Left hindlimb (tissue), 1 donor: ENCODE results near the gene ABCB6.

Experiments used
- DNase-seq: peaks from one replicate; pipeline ENCODE4 v3.0.0-alpha.2; 2018

The ABCB6 gene

DNA sequence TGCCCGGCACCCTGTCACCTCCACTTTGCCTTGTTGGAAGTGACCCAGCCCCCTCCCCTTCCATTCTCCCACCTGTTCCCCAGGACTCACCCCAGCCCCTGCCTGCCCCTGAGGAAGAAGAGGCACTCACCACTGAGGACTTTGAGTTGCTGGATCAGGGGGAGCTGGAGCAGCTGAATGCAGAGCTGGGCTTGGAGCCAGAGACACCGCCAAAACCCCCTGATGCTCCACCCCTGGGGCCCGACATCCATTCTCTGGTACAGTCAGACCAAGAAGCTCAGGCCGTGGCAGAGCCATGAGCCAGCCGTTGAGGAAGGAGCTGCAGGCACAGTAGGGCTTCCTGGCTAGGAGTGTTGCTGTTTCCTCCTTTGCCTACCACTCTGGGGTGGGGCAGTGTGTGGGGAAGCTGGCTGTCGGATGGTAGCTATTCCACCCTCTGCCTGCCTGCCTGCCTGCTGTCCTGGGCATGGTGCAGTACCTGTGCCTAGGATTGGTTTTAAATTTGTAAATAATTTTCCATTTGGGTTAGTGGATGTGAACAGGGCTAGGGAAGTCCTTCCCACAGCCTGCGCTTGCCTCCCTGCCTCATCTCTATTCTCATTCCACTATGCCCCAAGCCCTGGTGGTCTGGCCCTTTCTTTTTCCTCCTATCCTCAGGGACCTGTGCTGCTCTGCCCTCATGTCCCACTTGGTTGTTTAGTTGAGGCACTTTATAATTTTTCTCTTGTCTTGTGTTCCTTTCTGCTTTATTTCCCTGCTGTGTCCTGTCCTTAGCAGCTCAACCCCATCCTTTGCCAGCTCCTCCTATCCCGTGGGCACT lies 36.2 kb downstream of the ABCB6 start:
- no peak for DNase-seq

DNA sequence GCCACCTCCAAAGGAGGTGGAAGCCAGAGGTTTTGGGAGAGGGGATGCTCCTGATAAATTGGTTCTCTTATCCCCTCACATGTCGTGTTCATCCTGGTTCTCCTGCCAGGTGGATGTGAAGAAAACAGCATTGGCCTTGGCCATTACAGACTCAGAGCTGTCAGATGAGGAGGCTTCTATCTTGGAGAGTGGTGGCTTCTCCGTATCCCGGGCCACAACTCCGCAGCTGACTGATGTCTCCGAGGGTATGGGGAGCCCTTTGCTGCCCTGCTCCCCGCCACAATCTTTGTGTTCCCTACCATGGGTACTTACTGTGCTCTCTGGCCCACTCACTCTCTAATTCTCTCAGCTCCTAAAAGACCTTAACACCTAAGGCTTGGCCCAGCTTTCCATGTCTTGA lies 37.2 kb downstream of the ABCB6 start:
- no peak for DNase-seq

DNA sequence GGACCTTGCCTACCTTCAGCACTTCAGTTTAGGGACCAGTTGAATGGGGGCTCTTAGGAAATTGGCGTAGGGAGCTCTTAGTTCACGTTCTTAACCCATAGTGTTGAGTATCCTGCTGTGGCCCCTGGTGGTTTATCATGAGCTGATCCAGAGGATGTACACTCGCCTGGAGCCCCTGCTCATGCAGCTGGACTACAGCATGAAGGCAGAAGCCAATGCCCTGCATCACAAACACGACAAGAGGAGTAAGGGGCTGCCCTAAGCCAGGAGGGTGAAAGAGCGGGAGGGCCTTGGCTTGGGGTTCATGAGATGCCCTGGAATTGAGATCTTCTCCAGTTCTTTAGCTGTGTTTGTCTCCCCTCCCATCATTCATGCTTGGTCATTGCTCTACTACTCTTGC lies 37.8 kb downstream of the ABCB6 start:
- DNase-seq, result no peak

DNA sequence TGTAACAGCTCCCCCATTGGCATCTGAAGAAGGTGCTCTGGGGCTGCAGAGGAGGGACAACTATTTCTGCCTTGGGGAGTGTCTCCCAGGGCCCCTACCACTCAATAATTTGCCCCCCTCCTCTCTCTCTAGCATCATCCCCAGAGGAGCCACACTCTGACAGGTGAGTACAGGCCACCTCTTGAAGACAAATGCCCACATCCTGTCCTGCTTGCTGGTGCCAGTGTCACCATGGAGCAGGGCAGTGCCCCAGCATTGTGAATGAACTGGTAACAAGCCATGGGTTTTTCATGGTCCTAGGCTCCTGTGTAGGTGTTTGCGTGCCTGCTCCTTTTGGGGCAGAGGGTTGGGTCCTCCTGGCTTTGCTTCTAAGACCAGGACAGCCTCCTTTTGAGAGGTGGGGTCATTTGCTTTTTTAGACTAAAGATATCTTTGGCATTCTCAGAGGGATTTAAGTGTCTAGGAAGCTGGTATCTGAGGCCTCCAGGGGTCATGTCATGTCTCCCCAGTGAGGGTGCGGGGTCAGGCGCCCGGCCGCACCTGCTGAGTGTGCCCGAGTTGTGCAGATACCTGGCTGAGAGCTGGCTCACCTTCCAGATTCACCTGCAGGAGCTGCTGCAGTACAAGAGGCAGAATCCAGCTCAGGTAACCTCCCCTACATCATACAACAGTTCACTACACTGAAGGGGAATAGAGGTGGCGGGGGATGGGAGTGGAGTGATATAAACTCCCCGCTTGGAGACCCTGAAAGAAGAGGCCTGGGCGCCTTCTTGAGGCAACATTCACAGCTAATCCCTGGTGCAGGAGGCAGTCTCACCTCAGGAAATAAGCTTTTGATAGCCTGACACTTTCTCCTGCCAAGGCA lies 38.9 kb downstream of the ABCB6 start:
- no peak for DNase-seq

DNA sequence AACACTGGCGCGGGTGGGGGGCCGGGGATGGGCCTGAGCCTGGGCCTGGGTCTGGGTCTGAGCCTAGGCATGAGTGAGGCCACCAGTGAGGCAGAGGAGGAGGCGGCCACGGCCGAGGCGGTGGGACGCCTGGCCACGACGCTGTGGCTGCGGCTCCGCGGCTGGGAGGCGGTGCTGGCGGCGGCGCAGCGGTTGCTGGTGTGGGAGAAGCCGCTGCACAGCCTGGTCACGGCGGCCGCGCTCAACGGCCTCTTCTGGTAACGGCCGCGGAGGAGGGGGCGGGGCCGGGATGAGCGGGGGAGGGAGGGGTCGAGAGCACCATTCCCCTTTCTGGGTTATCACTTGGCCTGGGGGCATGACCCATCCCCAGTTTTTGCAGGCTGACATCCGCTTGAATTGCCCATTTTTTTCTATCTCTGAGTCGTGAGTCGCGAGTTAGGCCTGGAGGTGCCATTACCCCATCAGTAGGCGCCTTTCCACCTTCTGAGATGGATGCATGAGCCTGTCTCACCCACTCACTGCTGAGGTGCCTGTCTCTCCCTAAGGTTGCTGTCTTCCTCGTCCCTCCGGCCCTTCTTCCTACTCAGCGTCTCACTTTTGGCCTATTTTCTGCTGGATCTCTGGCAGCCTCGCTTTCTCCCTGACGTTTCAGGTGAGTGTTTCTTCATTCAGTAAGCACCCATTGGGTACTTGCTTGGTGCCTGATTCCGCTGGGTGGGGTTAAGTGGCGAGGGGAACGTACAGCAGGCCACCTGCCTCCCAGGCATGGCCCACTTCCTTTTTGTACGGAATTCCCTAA lies 40.2 kb downstream of the ABCB6 start:
- DNase-seq, result no peak

DNA sequence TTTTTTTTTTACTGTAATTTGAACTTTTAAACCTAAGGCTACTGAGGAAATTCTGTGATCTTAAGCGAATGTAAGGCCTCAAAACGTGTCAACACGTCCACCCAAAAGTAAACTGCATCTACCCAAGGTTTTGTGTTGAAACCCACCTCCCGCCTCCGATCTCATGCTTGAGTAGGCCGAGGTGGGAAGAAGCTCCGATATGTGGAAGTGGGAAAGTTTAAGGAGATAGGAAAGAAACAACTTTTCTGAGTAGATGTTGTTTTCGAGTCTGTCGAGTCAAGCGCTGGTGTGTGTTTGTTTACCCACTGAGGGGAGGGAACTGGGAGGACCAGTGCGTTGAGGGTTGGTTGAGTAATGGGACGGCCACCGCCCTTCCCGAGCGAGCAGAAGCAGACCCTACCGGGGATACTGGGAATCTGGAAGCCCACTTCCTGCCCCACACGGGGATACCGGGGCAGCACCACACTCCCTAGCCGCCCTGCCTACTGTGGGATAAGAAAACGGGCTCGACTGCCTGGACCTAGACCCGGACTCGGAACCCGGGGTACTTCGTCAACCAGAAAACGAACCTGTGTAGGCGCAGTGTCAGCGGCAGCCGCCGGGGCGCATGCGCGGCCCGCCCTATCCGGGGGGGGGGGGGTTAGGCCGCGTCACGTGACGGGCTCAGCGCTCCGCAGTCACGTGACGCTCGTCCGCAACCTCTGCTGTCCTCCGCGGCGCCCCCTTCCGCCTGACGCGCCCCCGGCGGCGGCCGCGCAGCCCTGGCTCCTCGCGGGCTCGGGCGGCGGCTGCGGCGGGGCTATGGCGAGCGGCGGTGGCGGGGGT lies 41.0 kb downstream of the ABCB6 start, which contains the start of gene RETREG2:
RETREG2 (plus strand) TSS at position 724 of the 825 bp plus-strand sequence; CDS start at position 802, 78 bp downstream.
- DNase-seq, result peak; percentile 94

DNA sequence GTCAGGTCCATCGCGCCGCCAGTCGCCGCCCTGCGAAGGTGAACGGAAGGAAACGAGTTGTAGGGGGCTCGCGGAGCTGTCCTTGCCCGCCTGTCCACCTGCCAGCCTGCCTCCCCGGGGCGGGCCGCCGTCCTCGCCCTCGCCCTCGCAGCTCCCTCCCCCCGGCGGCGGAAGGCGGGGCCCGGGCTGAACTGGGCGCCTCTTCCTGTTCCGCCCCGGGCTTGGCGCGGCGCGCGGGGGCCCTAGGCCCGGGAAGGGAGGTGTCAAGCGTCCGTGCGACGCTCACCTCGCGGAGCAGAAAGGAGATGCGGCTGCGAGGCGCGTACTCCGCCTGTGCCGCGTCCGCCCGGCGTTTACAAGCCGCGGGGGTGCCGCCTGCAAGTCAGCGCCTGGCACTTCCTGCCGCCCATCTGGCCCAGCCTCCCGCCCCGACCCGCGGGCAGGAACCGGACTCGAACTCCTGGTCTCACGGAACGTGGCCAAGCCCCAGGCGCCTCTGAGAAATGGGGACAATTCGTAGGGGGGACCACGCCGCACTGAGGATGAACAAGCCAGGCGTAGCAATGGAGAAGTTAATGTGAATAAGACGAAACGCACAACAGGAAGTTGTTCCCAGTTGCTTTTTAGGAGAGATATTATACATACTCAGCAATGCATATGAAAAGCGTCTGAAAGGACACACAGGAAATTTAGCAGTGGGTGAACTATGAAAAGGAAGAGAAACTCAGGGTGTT lies 41.8 kb downstream of the ABCB6 start, which contains the start of gene CNPPD1:
CNPPD1 (minus strand) TSS at position 108 of the 734 bp plus-strand sequence; CDS start at position 11, 97 bp downstream.
- peak; percentile 91 for DNase-seq

DNA sequence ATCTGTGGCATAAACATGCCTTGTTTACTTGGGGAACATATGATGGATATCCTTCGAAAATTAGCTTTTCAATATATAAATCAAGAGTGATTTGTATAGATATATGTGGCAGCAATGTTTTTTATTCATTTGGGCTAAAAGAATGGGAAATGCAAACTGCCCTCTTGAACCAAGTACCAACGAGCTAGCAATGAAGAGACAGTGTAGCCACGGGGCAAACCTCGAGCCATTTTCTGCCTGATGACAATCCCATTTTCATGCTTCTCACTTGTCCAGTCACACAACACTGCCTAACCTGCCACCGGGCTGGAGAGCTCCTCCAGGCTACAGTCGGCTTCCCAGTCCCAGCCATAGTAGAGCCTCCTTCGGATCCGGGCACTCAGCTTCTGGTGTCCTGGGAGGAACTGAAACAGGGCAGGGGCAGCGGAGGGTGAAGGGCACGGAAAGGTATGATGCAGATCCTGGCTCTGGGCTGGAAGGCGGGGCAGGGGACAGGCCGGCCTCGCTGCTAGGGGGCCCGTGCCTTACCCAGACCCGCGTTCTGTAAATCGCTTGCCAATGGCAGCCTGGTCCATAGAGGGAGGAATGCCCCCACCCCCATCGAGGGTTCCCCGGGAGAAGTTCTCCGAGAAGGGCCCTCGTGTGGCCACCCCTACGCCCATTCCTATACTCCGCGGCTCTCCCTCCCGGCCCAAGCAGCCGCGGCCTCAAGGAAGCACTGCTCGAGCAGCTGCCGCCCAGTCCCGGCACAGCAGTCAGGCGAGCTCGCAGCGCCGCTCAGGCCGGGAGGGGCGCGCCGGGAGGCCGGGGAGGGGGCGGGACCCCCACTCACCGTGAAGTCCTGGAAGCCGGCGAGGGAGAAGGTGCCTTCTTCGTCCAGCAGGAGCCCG lies 42.6 kb downstream of the ABCB6 start:
- no peak for DNase-seq

DNA sequence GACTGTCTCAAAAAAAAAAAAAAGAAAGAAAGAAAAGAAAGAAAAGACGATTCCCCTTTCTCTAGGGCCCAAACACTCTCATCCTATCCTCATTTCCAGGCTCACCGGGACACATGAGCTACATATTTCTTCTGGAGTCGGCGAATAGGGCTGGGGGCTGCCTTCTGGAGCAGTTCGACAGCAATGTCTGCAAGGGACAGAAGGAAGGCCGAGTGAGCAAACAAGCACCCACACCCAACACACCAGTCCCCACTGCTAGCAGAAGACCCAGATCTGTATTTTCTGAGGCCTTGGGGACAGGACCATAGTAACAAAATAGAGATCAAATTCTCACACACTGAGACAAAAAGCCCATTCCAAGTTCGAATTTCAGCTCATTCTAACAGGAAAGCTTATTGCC lies 43.3 kb downstream of the ABCB6 start:
- no peak for DNase-seq

DNA sequence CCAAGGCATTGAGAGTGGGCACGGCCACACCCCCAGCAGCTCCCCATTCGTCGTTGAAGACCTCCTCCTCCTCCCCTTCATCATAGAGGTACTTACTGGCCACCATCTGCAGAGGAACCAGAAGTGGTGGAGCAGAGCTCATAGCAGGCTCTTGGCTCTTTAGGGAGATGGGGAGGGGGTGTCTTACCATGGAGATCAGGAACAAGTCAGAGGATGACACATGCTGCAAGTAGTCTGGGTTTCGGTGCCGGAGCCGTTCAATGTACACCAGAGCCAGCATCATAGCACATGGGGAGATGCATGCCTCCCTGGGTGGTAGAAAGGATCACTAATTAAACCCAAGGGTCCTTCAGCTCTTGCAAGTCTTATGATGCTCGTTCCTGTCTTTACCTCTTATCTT lies 44.0 kb downstream of the ABCB6 start:
- DNase-seq, result no peak

DNA sequence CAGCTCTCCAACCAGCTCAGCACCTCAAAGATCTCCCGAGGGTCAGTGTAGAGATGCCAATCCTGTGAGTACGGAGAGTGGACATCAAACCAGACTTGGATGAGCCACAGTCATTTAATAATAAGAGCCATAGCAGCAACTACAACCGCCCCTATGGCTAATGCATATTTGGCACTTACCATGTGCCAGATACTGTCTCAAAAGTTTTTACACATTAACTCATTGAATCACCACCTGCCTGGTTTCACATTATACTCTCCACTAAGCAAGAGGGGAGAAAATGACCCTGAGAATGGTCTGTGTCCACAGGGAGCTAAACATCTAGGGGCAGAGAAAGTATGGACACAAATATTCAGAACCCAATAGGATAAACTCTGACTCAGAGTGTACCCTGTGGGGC lies 44.6 kb downstream of the ABCB6 start:
- DNase-seq, result no peak

DNA sequence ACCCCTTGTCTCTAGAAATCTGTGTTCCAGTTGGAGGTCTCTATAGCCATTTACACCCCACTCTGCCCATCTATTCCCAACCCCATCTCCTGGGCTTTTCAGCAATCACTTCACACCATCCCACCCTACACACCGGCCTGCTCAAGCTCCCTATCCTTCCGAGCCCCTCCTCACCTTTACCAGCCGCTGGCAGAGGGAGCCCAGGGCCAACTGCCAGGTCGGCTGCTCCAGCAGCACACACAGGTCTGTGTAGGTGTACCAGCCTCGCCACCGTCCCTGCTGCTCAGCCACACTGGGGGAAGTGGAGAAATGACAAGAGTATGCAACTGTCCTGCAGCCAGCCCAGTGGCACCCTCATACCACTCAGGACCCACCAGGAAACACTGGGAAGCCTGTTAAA lies 45.6 kb downstream of the ABCB6 start:
- no peak for DNase-seq

DNA sequence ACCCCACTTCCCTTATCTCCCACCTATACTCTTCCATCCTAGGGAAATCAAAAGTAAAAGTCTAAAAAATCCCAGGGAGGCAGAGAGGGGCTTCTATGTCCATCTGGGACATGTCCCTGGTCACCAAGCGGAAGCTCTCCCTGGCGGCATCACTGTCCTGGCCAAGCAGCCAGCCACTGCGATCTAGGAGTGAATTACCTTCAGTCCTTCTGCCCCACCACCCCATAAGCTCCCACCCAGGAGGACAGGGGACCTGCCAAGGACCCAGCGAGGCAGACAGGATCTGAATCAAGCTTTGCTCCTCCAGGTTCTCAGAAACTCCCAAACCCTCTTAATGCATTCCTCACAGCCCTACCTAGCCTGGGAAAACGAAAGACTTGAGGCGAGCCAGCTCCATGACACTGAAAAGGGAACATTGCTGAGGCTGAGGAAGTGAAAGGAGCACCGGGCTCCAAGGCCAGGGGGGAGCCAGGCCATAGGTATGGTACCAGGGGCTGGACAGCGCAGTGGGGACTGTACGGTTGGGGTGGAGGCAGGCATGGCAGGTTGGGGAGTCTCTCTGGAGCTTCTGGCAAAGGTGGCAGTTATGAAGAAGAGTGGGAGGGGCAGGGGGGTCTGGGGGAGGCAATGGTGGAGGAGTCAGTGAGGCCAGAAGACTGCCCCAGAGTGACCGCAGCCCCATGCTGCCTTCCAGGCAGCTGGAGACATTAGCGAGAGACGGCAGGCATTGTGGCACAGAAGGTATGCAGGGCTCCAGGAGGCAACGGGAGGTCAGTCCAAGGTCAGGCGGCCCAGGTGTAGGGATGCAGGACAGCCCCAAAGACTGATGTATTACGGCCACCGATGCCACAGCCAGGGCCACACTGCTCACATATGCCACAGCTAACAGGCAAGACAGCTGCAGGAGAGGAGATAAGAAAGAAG lies 46.3 kb downstream of the ABCB6 start:
- DNase-seq, result no peak

DNA sequence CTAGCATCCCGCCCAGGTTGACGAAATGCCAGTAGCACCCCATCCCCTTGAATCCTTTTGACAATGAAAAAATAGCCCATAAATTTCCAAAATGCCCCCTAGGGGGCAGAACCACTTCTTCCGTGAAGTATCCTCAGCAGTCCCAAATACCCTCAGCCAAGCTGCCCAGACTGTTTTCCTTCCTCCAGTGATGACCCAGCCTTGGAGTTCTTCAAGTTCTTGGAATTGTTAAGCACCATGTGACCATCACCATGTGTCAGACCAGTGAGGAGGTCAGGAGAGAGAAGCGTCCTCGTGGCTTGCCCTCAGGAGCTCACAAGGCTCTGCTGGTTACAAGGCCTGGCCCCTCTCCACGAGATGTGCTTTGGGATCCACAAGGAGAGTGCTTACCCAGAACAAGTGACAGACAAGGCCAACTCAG lies 47.5 kb downstream of the ABCB6 start:
- no peak for DNase-seq

DNA sequence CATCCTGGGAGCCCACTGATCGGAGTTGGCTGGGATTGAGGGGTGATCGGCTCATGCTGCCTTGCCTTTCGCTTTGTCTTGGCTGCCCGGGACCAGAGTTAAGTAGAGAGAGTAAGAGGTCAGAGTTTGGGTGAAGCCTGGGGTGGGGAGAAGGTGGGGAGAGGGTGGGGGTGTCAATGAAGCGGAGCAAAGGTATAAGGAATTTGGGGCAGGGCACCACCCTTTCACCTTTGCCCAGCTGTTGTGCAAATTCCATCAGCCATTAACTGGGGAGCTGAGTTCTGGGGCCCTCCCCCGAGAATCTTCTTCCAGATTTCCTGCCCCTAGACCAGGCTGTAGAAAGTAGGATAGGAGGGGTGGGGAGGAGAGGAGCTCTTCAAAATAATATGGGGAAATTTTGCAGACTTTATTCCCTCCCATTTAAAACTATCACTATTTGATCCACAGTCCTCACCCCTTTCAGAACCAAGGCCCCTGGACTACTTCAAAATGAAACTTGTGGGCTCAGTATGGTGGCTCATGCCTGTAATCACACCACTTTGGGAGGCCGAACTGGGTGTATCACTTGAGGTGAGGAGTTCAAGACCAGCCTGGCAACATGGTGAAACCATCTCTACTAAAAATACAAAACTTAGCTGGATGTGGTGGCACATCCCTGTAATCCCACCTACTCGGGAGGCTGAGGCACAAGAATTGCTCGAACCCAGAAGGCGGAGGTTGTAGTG lies 48.7 kb downstream of the ABCB6 start, which contains the start of gene SLC23A3:
SLC23A3 (minus strand) TSS at position 100 of the 725 bp plus-strand sequence; CDS start at position 55, 45 bp downstream.
- no peak for DNase-seq

DNA sequence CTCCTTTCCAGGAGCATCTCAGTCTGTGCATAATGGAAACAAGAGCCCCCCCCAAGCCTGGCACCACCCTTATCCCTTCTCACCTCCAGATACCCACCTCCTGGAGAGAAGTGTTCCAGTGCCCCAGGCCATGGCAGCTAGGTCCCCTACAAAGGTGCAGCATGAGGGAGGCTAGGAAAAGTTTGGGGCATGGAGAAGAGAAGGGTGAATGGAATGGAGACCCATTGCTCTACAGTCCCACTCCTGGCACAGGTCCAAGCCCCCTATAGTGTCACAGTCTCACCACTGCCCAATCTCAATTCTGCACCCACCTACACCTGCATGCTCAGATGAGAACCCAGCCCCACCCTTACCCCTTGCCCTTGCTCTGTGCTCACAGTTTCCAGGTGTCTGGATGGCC lies 49.8 kb downstream of the ABCB6 start:
- DNase-seq, result no peak

DNA sequence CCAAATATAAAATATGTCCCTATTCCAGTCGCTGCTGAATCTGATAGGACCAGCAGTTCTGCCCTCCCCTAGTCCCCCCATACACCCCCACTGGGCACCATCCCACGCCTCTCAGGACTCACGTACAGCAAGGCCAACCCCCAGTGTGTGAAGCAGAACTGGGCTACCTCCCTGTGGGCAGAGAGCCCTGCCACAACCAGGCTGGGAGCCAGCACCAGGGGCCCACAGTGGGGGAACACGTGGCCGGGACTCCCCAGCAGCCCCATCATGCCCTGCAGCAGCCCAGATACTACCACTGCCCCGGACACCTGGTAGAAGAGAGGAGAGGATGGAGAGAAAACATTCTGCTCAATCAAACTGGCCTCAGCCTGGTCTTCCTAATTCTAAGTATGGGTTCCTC lies 50.2 kb downstream of the ABCB6 start:
- no peak for DNase-seq

DNA sequence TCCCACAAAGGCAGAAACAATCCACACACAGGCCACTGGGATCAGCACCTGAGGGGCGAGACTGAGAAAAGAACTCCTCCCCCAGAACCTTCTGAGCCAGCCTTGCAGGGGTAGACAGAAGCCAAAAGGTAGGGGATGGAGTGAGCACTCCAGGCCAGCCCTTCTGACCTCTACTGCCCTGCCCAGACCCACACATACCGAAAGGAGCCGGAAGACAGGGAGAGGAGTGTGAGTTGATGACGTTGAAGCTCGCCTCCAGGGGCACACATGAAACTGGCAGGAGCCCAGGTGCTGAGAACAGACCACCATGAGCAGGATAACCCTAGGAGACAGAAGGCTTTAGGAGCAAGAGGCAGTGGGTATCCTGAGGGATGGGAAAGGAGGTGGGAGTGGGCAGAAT lies 50.8 kb downstream of the ABCB6 start:
- DNase-seq, result no peak
